ENCODE data around the gene CAMSAP1.

CAMSAP1 gene

DNA sequence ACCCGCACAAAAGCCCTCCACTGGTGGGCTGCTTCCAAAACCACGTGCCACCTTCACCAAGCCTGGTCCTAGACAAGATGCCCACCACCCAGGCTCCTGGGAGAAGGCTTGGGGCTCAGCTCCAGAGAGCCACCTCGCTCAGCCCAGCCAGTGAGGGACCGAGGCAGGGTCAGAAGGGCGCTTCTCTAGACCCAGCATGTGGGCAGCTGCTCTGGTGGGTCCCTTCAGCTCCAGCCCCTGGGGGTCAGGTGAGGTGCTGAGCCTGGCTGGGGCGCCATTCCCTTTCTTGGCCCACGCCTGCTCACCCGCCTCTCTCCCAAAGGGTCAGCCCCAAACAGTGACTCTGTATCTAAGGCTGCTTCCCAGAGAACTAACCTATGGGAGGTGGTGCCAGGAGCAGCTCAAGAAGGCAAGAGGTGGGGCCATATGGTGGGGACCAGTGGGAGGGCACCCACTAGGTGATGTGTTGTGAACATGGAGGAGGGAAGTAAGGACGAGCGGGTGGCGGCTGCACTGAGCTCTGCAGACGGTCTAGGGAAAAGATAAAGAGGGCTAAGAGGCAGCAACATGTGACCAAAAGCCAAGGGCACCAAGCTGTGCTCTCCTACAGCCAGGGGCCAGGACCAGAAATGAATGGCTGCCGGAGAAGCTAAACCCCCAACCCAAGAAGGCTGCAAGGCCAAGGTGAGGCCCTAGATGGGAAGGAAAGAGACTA, 79.3 kb downstream of the CAMSAP1 start:
- DNase-seq: no peak

DNA sequence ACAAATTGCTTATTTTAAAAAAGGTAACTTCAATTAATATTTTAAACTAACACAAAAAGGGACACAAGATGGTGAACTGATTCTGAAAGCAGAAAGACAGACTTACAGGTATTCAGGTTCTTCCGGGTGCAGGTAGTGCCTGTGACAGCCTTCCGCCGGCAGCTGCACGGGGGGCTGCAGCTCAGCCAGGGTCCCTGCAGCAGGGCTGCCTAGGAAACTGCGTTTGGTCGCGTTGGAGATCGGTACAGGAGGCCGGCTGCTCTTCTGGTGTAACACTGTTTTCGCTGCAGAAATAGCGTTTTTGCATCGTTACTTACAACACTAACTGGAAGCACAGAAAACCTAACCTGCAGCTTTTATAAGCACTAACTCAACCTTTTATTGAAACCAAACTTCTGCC, 80.0 kb downstream of the CAMSAP1 start:
- DNase-seq: no peak

DNA sequence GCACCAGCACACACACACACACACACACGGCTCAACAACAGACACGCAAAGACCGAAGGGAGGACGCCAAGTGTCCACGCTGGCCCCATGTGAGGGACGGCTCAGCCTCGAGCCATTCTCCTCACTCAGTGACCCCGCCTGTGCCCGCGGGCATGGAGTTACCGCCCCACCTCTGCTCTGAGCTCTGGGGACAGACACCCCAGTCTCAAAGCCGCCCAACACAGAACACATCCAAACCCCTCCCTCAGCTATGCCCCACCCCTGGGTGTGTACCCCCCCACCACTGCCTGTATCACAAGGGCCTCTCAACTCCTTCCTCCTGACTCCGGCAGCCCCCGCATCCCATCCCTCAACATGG, 81.2 kb downstream of the CAMSAP1 start:
- DNase-seq: no peak

DNA sequence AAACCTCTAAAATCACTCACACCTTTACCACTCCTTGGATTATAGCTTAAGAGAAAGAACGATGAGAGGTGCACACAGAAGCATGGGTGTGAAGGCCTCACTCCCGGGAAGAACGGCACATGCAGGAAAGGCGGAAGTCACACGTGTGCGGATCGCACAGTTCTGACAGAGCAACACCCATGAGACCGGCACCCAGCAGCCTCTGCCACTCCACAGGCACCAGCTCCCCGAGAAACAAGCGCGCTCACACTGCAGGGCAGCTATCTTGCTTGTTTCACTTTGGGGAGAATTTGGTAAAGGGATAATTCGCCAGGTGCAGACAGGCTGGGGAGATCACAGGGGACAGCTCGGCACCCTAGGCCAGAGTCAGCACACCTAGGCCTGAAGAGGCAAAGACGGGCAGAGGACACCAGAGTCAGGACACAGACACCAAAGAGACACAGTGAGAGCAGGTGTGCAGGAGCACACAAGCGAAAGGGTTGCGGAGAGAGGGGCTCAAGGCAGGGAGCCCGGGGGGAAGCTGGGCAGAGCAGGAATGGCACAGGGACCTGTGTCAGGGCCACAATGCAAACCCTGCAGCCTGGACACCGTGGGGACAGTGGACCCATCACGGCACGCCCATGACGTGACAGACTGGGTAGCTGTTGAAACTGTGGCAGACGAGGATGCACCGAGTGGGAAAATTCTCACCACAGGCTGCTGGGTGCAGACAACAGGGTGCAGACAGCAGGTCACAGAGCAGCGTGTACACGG, 81.7 kb downstream of the CAMSAP1 start:
- no peak for DNase-seq

DNA sequence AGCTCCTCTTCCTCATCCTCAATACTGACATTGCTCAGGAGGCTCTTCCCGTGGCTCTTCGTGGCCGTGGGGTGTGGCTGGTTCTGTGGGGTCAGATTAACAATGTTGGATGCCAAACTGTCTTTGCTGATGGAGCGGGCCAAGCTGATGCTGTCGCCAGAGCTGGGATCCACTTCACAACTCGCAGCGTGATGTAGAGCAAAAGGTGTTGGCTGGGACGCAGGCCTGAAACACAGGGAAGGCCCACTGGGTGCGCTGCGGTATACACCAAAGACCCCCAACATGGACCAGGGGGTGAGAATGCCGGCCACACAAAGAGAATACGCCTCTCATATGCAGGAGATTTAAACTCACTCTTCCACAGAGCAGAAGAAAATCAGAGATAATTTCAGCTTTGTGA, 84.3 kb downstream of the CAMSAP1 start:
- DNase-seq: no peak

DNA sequence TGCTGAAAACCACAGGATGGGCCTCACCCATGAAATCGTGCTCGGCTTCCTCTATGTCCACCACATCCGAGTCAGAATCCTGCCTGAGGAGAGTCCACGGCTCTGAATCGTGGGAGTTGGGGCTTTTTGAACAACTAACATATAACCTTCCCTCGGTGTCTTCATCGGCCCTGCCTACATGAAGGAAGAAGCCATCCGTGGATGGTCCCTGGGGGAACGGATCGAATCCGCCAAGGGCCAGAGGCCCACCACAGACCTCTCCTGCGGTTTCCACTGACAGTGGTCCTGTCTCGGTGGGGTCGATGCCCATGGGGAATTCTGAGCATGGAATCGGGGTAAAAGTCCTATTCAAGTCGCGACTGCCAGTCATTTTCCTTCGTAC, 85.0 kb downstream of the CAMSAP1 start:
- no peak for DNase-seq

DNA sequence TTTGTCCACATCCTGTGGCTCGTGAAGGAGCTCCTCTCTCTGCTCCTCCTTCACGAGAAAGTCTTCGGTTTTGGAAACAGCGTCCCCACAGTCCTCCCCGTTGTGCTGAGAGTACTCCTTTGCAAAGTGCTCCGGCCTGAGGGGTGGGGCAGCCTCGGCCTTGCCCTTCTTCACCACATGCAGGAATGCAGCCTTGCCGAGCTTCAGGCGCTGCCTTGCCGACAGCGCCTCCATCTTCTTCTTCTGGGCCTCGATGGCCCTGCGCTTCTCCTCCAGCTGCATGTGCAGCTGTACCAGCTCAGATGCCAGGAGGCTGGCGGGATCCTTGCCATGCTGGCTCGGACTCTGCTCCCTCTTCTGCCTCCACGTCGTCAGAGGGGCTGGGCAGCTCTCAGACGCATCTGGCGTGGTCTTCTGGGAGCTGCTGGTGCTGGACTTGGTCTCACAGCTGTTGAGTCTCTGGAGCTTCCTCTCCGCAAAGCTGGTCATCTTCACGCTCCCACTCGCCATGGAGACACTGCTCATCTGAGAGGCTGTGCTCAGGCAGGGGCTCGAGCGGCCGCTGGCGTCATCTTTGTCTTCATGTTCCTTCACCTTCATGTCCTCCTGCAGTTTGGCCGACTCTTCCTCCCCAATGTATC, 85.5 kb downstream of the CAMSAP1 start:
- DNase-seq: no peak

DNA sequence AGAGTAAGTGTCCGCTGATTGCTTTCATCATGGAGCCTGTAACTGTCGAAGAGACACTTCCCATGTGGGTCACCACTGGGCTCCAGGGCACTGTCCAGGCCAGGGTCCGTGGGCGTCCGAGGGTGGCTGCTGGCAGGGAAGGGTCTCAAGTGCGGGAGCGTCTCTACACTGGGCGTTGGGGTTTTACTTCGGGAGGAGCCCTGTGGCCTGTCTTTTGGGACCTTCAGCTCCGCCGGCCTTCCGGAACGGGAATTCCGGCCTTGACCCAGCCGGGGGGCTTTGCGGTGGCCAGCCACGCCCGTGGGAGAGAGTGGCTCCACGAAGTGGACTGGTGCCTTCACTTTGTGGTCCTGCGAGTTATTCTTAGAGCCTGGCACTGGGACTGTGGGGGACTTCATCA, 86.2 kb downstream of the CAMSAP1 start:
- no peak for DNase-seq

DNA sequence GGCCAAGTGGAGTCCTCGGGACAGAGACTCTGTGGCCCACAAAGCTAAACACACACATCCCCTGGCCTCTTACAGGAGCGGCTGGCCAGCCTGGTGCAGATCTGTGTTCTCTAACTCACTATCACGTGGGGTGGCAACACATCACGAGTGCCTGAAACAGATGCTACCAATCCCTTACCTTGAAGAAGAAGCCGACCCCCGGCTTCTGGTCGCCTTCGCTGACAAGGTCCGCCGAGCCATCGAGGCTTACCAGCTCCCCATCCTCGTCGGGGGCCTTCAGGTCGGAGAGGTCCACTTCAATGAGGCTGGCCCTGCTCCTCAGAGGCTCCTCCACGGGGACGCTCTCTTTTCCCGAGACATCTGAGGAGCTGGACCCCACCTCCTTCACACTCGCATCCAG, 86.7 kb downstream of the CAMSAP1 start:
- no peak for DNase-seq

DNA sequence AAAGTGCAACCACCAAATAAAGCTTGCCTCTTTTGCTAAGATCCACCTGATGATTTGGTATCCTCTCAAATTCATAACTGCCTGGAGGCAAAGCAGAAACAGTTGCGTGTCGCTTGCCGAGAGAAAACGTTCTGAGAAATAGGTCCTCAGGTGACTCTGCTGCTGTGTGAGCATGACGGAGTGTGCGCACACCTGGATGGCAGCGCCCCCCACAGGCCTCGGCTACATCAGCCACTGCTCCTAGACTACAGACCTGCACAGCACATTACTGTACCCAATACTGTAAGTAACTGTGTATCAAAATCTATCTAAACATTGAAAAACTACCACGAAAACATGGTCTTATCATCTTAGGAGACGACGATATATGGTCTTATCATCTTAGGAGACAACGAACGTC, 87.4 kb downstream of the CAMSAP1 start:
- peak; percentile 14 for DNase-seq

DNA sequence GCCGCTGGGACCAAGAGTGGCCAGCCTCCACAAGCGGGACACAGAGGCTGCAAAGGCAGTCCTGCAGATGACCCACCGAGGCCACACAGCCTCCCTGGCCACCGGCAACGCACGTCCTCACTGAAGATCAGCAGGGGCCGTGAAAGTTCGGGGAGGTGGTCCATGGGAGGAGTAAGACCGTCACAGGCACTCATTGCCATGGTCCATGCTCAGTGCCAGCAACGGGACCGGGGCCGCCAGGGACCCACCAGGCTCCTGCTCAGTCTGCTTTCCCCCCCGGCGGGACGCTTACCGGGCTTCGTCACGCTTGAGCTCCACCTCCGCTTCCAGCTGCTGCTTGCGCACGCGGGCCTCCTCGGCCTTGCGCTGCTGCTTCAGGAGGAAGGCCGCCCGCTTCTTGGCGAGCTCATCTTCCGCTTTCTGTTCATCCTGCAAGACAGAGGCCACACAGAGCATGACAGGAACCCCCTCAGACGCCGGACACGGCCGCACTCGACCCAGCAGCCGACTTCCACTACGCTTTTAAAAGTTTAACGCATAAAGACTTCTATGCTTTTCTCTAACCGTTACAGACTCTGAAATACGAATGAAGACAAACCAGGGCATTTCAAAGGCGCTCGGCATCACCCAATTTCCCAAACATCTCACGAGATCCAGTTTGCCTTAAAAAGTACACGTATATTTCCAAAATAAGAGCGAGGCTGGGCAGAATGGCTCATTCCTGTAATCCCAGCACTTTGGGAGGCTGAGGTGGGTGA, 88.4 kb downstream of the CAMSAP1 start:
- no peak for DNase-seq

DNA sequence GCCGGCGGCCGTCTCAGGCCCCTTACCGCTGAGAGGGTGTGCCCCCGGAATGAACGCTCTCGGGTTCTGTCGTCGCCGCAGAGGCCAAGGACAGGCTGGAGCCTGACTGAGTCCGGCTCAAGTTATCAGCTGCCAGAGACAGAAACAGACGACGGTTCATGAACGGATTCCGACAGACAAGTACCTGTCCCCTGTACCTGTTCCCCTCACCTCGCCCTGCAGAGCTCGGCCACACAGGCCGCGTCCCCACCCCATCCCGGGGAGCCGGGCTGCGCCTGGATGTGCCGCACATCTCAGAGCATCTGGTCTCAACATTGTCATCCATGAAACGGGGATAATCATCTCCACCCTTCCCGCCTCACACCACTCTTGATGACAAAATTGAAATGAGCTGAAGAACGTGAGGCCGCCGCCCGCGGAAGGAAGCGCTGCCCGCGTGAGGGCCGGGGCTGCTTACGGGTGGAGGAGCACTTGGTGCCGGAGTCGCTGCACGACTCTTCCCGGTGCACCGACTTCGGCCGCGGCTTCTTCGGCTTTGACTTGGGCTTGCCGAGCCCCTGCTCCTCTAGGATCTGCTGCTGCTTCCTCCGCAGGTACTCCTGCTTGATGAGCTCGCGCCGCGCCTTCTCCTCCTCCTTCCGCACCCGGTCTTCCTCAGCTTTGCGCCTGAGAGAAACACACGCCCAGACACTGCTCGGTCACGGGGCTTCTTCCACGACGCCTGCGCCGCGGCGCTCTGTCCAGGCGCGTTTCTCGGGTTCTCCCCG, 89.2 kb downstream of the CAMSAP1 start:
- DNase-seq: no peak

DNA sequence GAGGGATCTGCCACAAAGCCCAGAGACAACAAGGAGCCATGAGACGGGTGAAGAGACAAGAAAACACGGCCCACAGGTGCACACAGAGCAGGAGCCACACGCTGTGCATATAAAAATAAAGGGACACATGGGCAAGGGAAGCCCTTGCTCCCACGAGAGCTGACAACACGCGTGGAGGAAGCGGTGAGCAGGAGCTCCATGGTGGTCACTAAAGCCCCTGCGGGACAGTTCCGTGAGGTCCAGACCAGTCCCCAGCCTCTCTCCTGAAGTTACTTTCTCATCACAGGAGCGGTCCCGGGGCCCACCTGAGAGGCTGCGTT, 90.7 kb downstream of the CAMSAP1 start:
- no peak for DNase-seq

DNA sequence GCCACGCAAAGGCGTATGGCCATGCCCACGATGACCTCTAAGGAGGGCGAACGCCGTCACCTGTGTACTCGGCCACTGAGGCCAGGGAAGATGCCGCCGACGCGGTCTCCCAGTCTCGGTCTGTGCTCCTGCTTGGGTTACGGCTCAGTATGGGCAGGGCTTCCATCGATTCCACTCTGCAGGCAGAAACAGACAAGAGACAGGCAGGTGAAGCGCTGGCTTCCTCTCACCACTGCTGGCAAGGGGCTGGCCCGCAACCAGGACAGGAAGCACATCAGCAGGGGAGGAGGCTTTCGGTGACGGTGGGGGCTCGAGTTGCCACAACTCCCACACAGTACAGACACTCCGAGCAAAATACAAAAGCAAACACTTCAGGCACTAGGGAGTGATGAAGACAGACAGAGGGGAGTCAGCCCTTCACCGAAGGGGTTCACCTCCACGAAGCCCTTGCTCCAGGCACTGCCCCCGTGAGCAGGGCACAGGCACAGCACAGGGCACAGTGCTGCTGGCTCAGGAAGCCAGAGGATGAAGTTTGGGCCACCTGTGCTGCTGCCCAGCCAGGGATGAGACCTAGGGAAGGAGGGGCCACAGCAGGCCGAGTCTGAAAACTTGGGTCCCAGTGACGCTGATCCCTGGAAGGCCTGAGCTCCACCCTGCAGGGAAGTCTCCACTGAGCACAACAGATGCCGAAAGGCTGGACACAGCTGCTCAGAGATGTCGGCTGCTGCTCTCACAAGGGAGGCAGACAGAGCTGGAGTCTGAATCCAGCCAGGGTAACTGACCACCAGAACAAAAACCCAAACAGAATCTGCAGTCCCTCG, 91.3 kb downstream of the CAMSAP1 start:
- no peak for DNase-seq

DNA sequence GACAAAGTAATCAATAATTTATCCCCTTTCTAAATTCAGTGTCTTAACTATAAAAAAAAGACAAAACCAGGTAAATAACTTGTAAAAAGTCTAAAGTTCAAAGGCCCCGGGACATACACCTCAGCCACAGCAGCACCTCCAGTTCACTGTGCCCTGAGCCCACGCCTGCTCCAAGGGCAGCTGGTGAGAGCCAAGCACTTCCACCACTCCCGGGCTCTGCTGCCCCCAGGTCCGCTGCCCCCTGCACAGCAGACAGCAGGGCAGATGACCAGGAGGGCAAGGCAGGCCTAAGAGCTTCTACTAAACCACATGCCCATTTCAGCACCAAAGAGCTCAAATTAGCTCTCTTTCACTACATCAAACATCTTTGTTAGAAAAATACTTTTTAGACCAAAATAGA, 91.9 kb downstream of the CAMSAP1 start:
- no peak for DNase-seq

DNA sequence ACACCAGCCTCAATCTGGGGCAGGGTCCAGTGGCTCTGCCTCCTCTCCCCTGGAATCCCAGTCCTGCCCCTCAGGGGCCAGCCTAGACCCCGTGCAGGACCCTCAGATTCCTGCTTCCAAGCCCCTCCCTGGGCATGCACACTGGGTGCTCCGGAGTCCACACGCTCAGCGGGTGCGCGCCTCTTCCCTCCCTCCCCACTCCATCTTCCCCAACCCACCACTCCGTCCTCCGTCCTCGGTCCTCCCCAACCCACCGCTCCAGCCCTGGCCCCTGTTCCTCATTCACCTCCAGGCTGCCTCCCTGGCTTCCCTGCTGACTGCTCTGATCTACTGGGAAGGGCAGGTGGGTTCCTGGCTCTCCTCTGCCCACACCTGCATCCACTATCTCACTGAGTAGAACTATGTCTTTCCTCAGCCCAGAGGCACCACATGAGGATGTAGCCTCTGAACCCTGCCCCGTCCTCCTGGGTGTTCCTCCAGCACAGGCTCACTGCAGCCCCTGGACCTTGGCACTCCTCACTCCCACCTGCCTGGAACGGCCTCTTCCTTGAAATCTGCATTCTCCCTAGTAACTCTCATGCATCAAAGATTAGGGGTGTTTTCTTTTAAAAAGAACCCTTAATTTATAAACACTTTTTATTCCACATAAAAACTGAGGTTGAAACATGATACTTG, 92.8 kb downstream of the CAMSAP1 start:
- DNase-seq: no peak

DNA sequence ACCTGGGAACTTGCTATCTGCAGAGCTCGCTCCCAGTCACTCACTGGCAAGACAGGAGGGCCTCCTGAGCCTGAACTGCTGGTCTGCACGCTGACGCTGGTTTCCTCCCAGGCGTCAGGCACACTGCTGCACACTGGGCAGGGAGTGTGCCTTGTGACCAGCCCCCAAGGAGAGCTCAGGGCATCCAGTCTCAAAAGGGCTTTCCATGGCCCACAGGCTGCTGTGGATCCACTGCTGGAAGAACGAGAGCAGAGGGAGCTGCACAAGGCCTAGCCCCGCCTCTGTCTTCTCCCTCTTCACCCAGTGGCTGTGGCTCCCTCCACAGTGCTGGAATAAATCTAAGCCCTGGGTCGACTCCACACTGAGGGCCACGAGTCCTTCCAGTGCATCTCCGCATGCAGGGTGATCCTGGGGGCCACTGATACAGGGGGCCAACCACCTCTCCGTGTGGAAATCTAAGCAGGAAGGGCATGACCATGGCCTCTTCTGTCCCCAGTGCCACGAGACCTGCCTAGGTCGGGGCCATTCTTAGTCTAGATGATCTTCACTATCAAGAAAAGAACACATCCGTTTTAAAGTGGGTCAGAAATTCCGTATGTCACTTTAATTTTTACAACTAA, 93.6 kb downstream of the CAMSAP1 start:
- DNase-seq: no peak

DNA sequence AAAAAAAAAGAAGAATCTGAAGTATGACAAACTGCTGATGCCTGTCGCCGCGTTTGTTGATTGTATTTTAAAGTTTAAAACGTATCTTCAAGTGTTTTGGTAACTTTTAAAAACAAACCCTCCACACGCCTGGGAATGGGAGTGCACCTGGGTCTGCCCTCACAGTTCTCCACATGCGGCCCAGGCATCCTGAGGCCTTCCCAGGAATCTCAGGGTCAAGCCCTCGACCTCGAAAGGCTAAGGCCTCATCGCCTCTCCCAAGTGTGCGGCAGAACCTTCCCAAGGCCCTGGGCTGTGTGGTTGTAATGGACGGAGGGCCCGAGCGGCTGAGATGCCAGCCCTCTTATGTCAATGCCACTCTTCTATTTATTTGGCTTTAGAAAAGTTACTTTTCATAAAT, 94.4 kb downstream of the CAMSAP1 start:
- DNase-seq: no peak

DNA sequence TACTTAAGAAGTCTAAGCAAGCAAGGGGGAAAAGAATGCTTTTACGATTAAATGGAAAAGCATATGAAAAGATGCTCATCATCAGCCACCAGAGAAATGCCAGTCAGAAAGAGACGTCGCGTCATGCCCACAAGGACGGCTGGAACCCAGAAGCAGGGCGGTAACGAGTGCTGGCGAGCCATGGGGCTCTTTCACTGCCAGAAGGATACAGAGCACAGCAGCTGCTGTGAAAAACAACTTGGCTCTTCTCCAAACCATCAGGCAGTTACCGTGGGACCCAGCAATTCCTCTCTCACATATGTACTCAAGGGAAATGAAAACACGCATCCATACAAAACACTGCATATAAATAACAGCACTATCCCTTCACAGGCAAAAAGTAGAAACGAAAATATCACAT, 95.5 kb downstream of the CAMSAP1 start:
- peak; percentile 59 for DNase-seq

DNA sequence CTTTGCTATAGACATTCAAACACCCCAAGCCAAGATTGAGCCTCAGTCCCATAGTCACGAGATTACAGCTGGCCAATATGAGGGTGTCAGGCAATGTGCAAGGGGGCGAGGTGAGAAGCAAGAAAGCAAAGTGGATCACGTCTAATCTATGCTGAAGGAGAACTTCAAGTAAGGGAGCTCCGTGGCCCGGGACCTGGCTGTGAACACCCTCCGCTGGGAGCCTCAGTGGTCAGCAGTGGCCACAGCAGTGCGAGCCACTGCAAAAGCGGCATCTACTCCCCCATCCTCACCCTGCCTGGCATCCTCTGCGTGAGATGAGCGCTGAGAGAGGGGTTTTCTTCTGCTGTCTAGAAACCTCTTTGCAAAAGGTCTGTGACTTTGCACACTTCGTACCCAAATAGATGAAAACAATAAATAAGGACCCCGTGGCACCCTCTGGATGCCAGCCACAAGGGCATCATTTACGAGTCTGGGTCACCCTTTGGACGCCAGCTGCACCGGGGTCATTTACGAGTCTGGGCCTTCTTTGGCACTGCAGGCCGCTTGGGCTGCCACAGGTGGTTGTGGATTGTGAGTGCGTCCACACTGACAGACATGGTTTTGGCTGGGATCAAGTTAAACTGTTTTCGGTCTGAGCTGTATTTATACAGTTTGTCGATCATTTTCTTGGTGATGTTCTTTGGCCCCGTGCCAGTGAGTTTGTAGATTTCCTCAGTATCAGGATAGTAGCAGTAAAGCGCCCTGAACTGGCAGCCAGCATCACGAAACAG, 96.4 kb downstream of the CAMSAP1 start:
- no peak for DNase-seq
